GM18858 (cell line): ENCODE data around the gene GAB2.
"Not testable (repeated sequence)": the region's sequence is repeated elsewhere in the genome, so short reads cannot be mapped to it uniquely, and the experiment has no call there.

Experiments
- ATAC-seq: cut with Tn5 transposase; IDR thresholded peaks from one replicate; pipeline ENCODE4 v1.9.1; 2021; ENCODE audit not compliant: unreplicated experiment

GAB2 gene

DNA sequence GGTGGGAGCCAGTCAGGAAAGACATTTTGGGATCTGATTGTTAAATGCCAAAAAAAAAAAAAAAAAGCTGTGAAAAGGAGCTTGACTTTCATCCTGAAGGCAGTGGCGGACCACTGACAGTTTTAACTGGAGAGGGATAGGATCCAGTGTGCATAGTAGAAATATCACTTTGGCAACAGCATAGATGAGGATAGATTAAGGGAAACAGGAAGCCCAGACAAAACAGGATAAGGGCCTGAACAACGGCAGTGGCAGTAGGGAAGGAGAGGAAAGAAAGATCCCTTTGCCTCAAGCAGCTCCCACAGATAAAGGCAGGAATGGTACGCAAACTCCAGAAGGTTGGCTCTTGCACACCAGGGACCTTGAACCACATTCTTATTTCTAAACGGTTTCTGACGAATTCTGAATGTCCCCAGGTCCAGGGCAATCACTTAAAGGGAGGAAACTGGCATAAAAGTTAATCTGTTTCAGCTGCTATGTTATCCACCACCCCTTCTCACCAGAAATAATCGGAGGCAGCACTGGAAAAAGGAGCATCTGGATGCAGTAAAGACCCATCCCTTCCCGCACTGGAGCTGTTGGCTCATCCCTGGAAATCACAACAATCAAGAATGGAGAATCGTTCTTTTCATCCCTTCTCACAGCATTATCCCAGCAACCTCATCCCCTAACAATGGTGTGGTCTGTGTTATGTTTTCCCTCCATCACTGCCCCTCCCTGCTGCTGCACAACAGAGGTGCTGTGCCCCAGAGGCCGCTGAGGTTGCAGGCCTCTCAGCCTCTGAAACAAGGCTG, 99.1 kb downstream of the GAB2 start:
- ATAC-seq = no peak

DNA sequence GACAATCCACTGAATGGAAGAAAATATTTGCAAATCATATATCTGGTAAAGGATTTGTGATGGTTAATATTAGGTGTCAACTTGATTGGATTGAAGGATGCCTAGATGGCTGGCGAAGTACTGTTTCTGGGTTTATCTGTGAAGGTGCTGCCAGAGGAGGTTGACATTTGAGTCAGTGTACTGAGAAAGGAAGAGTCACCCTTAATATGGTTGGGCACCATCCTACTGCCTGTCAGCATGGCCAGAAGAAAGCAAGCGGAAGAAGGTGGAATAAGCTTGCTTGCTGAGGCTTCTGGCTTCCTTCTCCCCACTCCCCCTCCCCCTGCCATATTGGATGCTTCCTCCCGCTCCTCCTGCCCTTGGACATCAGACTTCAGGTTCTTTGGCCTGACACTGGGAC, 101.9 kb downstream of the GAB2 start:
- ATAC-seq = no peak

DNA sequence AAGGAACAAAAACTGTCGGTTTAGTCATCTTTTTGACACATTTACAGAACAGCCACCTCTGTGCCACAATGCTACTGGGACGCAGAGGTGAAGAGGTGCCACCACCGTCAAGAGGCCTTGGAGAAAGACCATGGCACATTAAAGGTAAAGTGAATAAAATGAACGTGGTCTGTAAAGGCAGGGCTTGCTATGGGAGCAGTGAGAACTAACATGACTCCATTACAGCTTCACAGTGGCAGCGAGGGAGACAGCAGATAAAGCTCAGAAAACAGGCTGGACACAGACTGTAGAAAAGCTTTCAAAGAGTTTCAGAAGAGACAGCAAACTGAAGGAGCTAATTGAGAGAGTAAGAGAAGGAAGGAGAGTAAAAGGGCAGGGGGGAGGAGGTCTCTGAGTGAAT, 102.9 kb downstream of the GAB2 start:
- ATAC-seq = no peak

DNA sequence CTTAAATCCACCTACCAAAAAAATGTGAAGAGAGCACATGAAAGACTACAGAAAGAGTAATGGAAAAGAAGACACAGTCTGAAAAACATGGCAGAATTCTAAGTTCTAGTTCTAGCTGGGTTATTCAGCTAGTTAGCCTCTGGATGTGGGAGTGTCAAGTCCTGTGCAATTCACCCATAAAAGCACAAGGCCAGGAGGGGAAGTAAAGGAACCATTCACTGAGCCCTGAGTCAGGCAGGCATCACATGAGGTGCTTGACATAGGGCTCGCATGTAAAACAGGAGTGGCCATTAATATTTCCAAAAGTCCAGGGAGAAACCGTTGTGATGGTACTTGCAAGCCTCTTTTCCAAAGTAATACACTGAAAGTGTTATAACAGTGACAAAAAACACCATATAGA, 103.7 kb downstream of the GAB2 start:
- no peak for ATAC-seq

DNA sequence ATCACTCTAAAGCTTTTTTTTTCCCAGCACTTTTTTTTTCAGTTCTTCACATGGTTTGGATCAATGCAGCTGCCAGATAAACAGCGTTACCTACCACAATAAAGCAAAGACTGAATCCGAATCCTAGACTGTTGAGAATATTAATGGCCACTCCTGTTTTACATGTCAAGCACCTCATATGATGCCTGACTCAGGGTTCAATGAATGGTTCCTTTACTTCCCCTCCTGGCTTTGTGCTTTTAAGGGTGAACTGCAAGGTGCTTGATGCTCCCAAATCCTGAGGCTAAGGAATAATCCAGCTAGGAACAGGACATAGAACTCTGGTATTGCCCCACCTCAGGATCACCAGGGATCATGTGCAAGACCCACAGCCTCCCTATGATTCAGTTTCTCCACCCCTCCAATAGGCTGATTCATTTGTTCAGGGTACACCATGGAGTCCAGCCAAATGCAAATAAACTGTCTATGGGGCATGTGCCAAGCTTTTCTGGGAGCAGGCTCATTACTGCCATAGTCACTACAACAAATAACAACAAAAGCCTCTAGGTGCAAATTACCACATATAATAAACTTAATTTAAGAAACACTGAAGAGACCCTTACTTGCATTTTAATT, 104.3 kb downstream of the GAB2 start:
- ATAC-seq = no peak

DNA sequence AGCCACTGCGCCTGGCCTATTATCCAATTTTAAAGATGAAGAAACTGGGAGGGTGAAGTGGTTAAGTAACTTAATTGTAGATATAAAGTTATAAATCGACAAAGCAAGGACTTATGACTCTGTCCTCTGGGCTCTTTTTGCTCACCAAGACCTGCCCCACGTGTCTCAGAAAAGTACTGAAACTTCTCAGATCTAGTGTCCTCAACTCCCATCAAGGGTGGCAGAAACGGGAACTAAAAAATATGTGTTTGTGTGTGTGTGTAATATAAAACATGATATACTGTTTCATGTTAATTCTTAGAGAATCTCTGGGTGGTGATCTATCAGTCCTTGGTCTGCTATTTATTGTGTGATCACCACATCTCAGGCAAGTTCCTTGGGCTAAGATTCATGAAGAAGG, 104.9 kb downstream of the GAB2 start:
- peak; percentile 46 for ATAC-seq

GRCh38 chr11:78311702-78312371, 105.8 kb downstream of the GAB2 start:
- ATAC-seq = no peak

DNA sequence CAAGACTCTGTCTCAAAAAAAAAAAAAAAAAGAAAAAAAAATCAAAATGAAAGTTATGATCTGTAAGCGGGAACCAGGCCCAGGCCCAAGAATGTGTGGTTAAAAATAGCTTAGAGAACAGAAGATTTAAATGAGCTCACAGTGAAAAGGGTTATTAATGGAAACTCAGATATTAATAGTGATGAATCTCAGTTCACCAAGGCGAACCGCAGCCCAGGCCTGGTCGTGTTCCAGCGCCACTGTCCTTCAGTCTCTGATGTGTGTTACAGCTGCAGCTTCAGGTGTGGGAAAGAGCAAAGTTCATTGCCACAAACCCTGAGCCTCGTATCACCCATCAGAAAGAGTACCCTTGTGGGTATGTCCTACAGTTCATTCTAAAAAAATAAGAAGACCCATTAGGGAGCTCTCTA, 107.1 kb downstream of the GAB2 start:
- ATAC-seq = peak; percentile 78

- ATAC-seq = no peak
These were observed 113.4 kb downstream of the GAB2 start for GRCh38 chr11:78304201-78304600.

DNA sequence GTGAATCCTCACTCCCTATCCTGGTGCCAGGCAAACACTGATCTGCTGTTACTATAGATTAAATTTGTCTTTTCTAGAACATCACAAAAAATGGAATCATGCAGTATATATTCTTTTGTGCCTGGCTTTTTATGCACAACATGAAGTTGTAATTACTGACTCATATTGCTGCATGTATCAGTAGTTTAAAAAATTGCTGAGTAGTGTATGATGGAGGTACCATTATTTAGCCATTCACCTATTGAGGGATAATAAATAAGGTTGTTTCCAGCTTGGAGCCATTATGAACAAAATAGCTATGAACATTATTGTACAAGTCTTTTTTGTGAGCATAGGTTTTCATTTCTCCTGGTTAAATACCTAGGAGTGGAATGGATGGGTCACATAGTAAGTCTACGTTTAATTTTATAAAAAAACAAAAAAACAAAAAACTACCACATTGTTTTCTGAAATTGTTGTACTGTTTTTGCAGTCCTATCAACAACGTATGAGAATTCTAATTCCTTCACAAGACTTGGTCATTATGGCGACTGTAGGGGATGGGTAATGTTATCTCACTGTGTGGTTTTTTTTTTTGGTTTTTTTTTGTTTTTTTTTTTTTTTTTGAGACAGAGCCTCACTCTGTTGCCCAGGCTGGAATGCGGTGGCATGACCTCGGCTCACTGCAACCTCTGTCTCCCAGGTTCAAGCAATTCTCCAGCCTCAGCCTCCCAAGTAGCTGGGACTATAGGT, 117.3 kb downstream of the GAB2 start:
- no peak for ATAC-seq

GRCh38 chr11:78299000-78299710, 118.5 kb downstream of the GAB2 start:
- no peak for ATAC-seq

- no peak for ATAC-seq
These were observed 119.3 kb downstream of the GAB2 start for GRCh38 chr11:78298291-78298771.

GRCh38 chr11:78295991-78296930, 121.4 kb downstream of the GAB2 start:
- no peak for ATAC-seq

DNA sequence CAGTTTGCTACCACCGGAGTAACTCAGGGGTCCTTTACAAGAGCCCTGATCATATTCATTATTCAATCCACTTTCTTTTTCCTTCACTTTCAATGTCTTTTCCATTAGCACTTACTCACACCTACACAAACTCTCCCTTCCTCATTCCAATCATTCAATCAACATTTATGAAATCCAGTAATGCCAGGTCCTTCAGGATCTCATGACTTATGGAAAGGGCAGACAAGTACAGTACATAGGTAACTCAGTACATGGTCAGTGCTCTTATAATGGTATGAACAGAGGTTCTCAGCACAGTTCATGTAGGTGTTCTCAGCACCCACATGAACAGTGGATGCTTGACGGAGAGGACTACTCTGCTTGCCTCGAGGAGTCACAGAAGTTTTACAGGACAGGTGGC, 122.3 kb downstream of the GAB2 start:
- no peak for ATAC-seq

DNA sequence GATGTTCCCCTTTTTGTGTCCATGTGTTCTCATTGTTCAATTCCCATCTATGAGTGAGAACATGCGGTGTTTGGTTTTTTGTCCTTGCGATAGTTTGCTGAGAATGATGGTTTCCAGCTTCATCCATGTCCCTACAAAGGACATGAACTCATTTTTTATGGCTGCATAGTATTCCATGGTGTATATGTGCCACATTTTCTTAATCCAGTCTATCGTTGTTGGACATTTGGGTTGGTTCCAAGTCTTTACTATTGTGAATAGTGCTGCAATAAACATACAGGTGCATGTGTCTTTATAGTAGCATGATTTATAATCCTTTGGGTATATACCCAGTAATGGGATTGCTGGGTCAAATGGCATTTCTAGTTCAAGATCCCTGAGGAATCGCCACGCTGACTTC, 123.5 kb downstream of the GAB2 start:
- ATAC-seq = not testable (repeated sequence)

GRCh38 chr11:78293536-78293935, 124.1 kb downstream of the GAB2 start:
- ATAC-seq = no peak

DNA sequence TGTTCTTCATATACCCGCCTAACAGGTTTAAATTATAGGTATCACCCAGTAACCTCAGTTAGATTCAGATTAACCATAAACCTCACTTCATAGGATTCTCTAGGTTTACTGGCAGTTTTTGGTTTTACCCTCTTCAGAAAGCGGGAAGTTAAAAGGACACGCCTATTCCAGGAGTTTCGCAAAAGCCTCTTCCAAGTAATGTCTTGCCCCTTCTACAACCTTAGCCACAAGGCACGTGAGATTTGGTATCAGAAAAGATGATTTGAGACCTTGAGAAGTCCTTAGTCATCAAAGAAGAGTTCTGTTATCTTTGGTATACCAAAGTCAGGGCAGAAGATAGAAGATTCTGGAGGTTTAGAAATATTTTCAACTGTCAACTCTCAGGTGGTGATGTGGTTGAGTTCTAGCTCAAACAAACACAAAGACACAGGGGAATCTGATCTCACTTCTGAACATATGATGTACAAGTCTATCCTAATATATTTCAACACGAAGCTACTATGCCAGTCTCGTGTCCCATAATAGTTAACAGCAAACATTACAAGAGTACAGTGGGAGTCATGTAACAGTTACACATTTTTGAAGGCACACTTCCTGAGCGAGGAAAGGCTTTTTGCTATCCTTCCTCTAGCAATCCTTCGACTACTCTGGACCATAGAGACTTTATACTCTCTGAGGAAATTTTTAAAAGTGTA, 125.4 kb downstream of the GAB2 start:
- ATAC-seq = no peak

DNA sequence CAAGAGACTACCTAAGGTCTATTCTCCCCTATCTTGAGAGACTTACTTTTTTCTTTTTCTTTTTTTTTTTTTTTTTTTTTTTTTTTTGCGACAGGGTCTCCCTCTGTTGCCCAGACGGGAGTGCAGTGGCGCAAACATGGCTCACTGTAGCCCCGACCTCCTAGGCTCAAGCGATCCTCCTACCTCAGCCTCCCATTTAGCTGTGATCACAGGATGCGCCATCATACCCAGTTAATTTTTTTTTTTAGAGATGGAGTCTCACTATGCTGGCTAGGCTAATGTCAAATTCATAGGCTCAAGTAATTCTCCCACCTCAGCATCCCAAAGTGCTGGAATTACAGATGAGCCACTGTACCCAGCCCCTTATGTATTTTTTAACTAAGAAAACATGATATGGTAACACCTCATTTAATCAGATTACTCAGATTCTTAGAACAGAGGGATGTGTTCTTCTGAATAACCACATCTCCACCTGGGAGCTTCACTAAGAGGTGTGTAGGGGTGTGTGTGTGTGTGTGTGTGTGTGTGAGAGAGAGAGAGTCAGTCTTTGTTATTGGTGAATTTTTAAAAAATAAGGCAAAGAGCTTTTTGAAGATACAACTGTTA, 126.0 kb downstream of the GAB2 start:
- ATAC-seq = no peak
